Trophoblast cell (in vitro differentiated cells and primary cell): ENCODE data around the gene C12orf57.

Source experiments
- DNase-seq, 2 donors: peaks; one replicate each; pipeline ENCODE4 v3.0.0-alpha.2; 2016
- H2AFZ ChIP-seq: 2 replicates; pipeline ENCODE4 v1.6.1; 2013; ENCODE audit warnings: low read length, moderate library complexity, mild to moderate bottlenecking; ENCODE audit not compliant: insufficient read depth, poor library complexity
- H2AK5ac ChIP-seq: 2 replicates; pipeline ENCODE4 v1.6.1; 2013; ENCODE audit warnings: mild to moderate bottlenecking, low read length
- H2BK120ac ChIP-seq: 2 replicates; pipeline ENCODE4 v1.6.1; 2013; ENCODE audit warnings: low read length, mild to moderate bottlenecking, moderate library complexity; ENCODE audit not compliant: insufficient read depth, poor library complexity
- H2BK12ac ChIP-seq: 2 replicates; pipeline ENCODE4 v1.6.1; 2013; ENCODE audit warnings: mild to moderate bottlenecking, low read length, moderate library complexity
- H2BK5ac ChIP-seq: 2 replicates; pipeline ENCODE4 v1.6.1; 2013; ENCODE audit warnings: low read length, low read depth, moderate library complexity, mild to moderate bottlenecking; ENCODE audit not compliant: poor library complexity
- H3K14ac ChIP-seq: 2 replicates; pipeline ENCODE4 v1.6.1; 2013; ENCODE audit warnings: mild to moderate bottlenecking, low read length
- H3K18ac ChIP-seq: 2 replicates; pipeline ENCODE4 v1.6.1; 2013; ENCODE audit warnings: mild to moderate bottlenecking, low read length
- H3K23ac ChIP-seq: 2 replicates; pipeline ENCODE4 v1.6.1; 2013; ENCODE audit warnings: low read length
- H3K27ac ChIP-seq: 2 replicates; pipeline ENCODE4 v1.5.1; 2013; ENCODE audit warnings: low read depth, mild to moderate bottlenecking, inconsistent platforms, low read length, moderate library complexity
- H3K27me3 ChIP-seq: 2 replicates; pipeline ENCODE4 v1.6.1; 2013; ENCODE audit warnings: inconsistent platforms, mild to moderate bottlenecking, low read length, moderate library complexity; ENCODE audit not compliant: insufficient read depth
- H3K36me3 ChIP-seq, 2 experiments: 1 replicate in 1 of 2; 2 replicates in 1 of 2; pipeline ENCODE4 v1.6.1; 2013; ENCODE audit warnings: low read length in 2 of 2, mild to moderate bottlenecking in 2 of 2, moderate library complexity in 1 of 2; ENCODE audit not compliant: insufficient read depth in 2 of 2, control insufficient read depth in 1 of 2
- H3K4ac ChIP-seq: 2 replicates; pipeline ENCODE4 v1.6.1; 2013; ENCODE audit warnings: low read depth, mild to moderate bottlenecking, low read length, moderate library complexity
- H3K4me1 ChIP-seq, 2 experiments: 1 replicate in 1 of 2; 2 replicates in 1 of 2; pipeline ENCODE4 v1.6.1; 2013; ENCODE audit warnings: low read length in 2 of 2, mild to moderate bottlenecking in 2 of 2, moderate library complexity in 1 of 2; ENCODE audit not compliant: insufficient read depth in 2 of 2, control insufficient read depth in 1 of 2
- H3K4me2 ChIP-seq: 2 replicates; pipeline ENCODE4 v1.6.1; 2013; ENCODE audit warnings: inconsistent platforms, mild to moderate bottlenecking, low read length, moderate library complexity
- H3K4me3 ChIP-seq: 2 replicates; pipeline ENCODE4 v1.5.1; 2013; ENCODE audit warnings: mild to moderate bottlenecking, low read depth, low read length, inconsistent platforms
- H3K79me1 ChIP-seq: one replicate; pipeline ENCODE4 v1.6.1; 2013; ENCODE audit warnings: low read length
- H3K79me2 ChIP-seq: 2 replicates; pipeline ENCODE4 v1.6.1; 2013; ENCODE audit warnings: low read length, mild to moderate bottlenecking; ENCODE audit not compliant: control insufficient read depth, insufficient read depth, poor library complexity
- H3K9ac ChIP-seq: 2 replicates; pipeline ENCODE4 v1.6.1; 2013; ENCODE audit warnings: mild to moderate bottlenecking, low read length
- H3K9me3 ChIP-seq: 2 replicates; pipeline ENCODE4 v1.6.1; 2013; ENCODE audit warnings: low read depth, mild to moderate bottlenecking, control low read depth, inconsistent platforms, low read length; ENCODE audit not compliant: insufficient read depth
- H4K12ac ChIP-seq: 2 replicates; pipeline ENCODE4 v1.6.1; 2013; ENCODE audit warnings: low read depth, mild to moderate bottlenecking, low read length, moderate library complexity
- H4K8ac ChIP-seq: 2 replicates; pipeline ENCODE4 v1.6.1; 2013; ENCODE audit warnings: low read depth, mild to moderate bottlenecking, low read length, moderate library complexity
- H4K91ac ChIP-seq: one replicate; pipeline ENCODE4 v1.6.1; 2013; ENCODE audit warnings: low read depth, mild to moderate bottlenecking, low read length, moderate library complexity
- WGBS: extraction: QIAGEN DNeasy Blood & Tissue Kit; methylation state at CpG from one replicate; pipeline ENCODE4 v1.1.7; 2013; ENCODE audit warnings: missing lambda C conversion rate; ENCODE audit not compliant: insufficient read length, insufficient coverage; ENCODE audit errors: extremely low coverage; 5-methylcytosine and 5-hydroxymethylcytosine counted together

The C12orf57 gene

GRCh38 chr12:6959058-6959804 lies 15.4 kb downstream of the C12orf57 start:
- Histone ChIP-seq H3K27ac (no peak overlapping the region), H2AK5ac (no peak overlapping the region), H4K91ac (no peak overlapping the region), H3K79me2 (peaks cover 14% of the 10 kb centered on the region), H3K14ac (no peak overlapping the region), H3K9ac (no peak overlapping the region), H3K23ac (no peak overlapping the region), H2BK12ac (no peak overlapping the region), H3K79me1 (peaks cover 26% of the 10 kb centered on the region), H3K4me2 (no peak overlapping the region), H3K36me3 (peaks cover 14 to 16% of the 10 kb centered on the region in 2 experiments), H3K9me3 (peaks cover 2% of the 10 kb centered on the region), H2BK120ac (no peak overlapping the region), H2AFZ (no peak overlapping the region), H3K4ac (no peak overlapping the region), H2BK5ac (no peak overlapping the region), H4K12ac (no peak overlapping the region), H3K18ac (no peak overlapping the region), H3K4me3 (no peak overlapping the region), H3K27me3 (no peaks in the 10 kb centered on the region), H4K8ac (no peak overlapping the region), H3K4me1 (peaks cover 6 to 16% of the 10 kb centered on the region in 2 experiments)
- DNase-seq, result peak in 1 of 2 donors; percentile 21
- WGBS, result no CpG with 5 or more reads among the region's 24 CpGs

- no peak overlapping the region for H3K27ac ChIP-seq
- no peaks in the 10 kb centered on the region for H3K27me3 ChIP-seq
- no peak for DNase-seq
- no peak overlapping the region for H3K14ac ChIP-seq
- H3K4me2 ChIP-seq, result no peak overlapping the region
- no peak overlapping the region for H4K8ac ChIP-seq
- no peak overlapping the region for H3K23ac ChIP-seq
- H4K91ac ChIP-seq, result no peak overlapping the region
- H3K4me3 ChIP-seq, result no peak overlapping the region
- H2BK12ac ChIP-seq, result no peak overlapping the region
- H2AK5ac ChIP-seq, result no peak overlapping the region
- no peak overlapping the region for H3K18ac ChIP-seq
- peaks cover 26% of the 10 kb centered on the region for H3K79me1 ChIP-seq
- H2BK5ac ChIP-seq, result no peak overlapping the region
- H2AFZ ChIP-seq, result no peak overlapping the region
- H3K4ac ChIP-seq, result no peak overlapping the region
- H3K79me2 ChIP-seq, result peaks cover 19% of the 10 kb centered on the region
- H3K9me3 ChIP-seq, result peaks cover 2% of the 10 kb centered on the region
- H3K9ac ChIP-seq, result no peak overlapping the region
- H2BK120ac ChIP-seq, result no peak overlapping the region
- no CpG with 5 or more reads among the region's 26 CpGs for WGBS
- peaks cover 10 to 22% of the 10 kb centered on the region in 2 experiments for H3K4me1 ChIP-seq
- H3K36me3 ChIP-seq, result peaks cover 21 to 22% of the 10 kb centered on the region in 2 experiments
- H4K12ac ChIP-seq, result no peak overlapping the region
These were observed 16.2 kb downstream of the C12orf57 start for GRCh38 chr12:6959805-6960592.

GRCh38 chr12:6960593-6961277 lies 16.9 kb downstream of the C12orf57 start:
- Histone ChIP-seq H4K12ac (no peak overlapping the region), H4K91ac (peak overlapping the region; percentile 99), H3K4me3 (no peak overlapping the region), H3K18ac (no peak overlapping the region), H3K23ac (no peak overlapping the region), H2BK12ac (peak overlapping the region; percentile 8), H2AK5ac (no peak overlapping the region), H2BK5ac (no peak overlapping the region), H2BK120ac (no peak overlapping the region), H3K27ac (no peak overlapping the region), H3K79me2 (peaks cover 19% of the 10 kb centered on the region), H3K79me1 (peaks cover 26% of the 10 kb centered on the region), H3K9ac (no peak overlapping the region), H3K36me3 (peaks cover 25 to 27% of the 10 kb centered on the region in 2 experiments), H3K9me3 (peaks cover 2% of the 10 kb centered on the region), H3K27me3 (no peaks in the 10 kb centered on the region), H3K4me2 (no peak overlapping the region), H2AFZ (no peak overlapping the region), H3K14ac (no peak overlapping the region), H3K4me1 (peaks cover 10 to 22% of the 10 kb centered on the region in 2 experiments), H3K4ac (no peak overlapping the region), H4K8ac (peak overlapping the region; percentile 87)
- DNase-seq, result peak in 1 of 2 donors; percentile 18
- no CpG with 5 or more reads among the region's 13 CpGs for WGBS

- H4K12ac ChIP-seq, result no peak overlapping the region
- no peaks in the 10 kb centered on the region for H3K27me3 ChIP-seq
- H3K79me2 ChIP-seq, result peaks cover 19% of the 10 kb centered on the region
- H3K4me2 ChIP-seq, result peak overlapping the region; percentile 73
- H3K27ac ChIP-seq, result peak overlapping the region; percentile 80
- H2BK120ac ChIP-seq, result peak overlapping the region; percentile 58
- H3K4me1 ChIP-seq, result peaks cover 10 to 22% of the 10 kb centered on the region in 2 experiments
- H3K14ac ChIP-seq, result peak overlapping the region; percentile 25
- H3K36me3 ChIP-seq, result peaks cover 22 to 27% of the 10 kb centered on the region in 2 experiments
- H3K9ac ChIP-seq, result no peak overlapping the region
- no peak overlapping the region for H3K4ac ChIP-seq
- no CpG with 5 or more reads among the region's 24 CpGs for WGBS
- no peak overlapping the region for H3K23ac ChIP-seq
- H3K18ac ChIP-seq, result no peak overlapping the region
- H3K4me3 ChIP-seq, result no peak overlapping the region
- peak overlapping the region; percentile 38 for H2AK5ac ChIP-seq
- H3K79me1 ChIP-seq, result peaks cover 26% of the 10 kb centered on the region
- no peak overlapping the region for H2AFZ ChIP-seq
- peak overlapping the region; percentile 99 for H4K91ac ChIP-seq
- H4K8ac ChIP-seq, result peak overlapping the region; percentile 87
- peak overlapping the region; percentile 5 for H2BK5ac ChIP-seq
- H3K9me3 ChIP-seq, result peaks cover 2% of the 10 kb centered on the region
- peak; percentile 64 to 69 for DNase-seq
- peak overlapping the region; percentile 7 for H2BK12ac ChIP-seq
These were observed 17.5 kb downstream of the C12orf57 start for GRCh38 chr12:6961278-6961694.
